GM21528 (cell line): ENCODE data around the gene CD2AP.
"Not testable (repeated sequence)": the region's sequence is repeated elsewhere in the genome, so short reads cannot be mapped to it uniquely, and the experiment has no call there.

Experiments used
- ATAC-seq: cut with Tn5 transposase; IDR thresholded peaks from one replicate; pipeline ENCODE4 v1.9.1; 2021; ENCODE audit warnings: mild to moderate bottlenecking, moderate library complexity; ENCODE audit not compliant: unreplicated experiment, low FRiP score

CD2AP gene

GRCh38 chr6:47551670-47552069, 74.1 kb downstream of the CD2AP start:
- ATAC-seq = no peak

GRCh38 chr6:47552319-47552718, 74.7 kb downstream of the CD2AP start:
- ATAC-seq = no peak

GRCh38 chr6:47553243-47553642, 75.7 kb downstream of the CD2AP start:
- not testable (repeated sequence) for ATAC-seq

GRCh38 chr6:47556459-47556858, 78.9 kb downstream of the CD2AP start:
- ATAC-seq = not testable (repeated sequence)

GRCh38 chr6:47563162-47563561, 85.6 kb downstream of the CD2AP start:
- no peak for ATAC-seq

- ATAC-seq = not testable (repeated sequence)
Measured at GRCh38 chr6:47566602-47567001, 89.0 kb downstream of the CD2AP start.

- ATAC-seq = no peak
Measured at GRCh38 chr6:47567586-47567985, 90.0 kb downstream of the CD2AP start.

- ATAC-seq = no peak
Measured at GRCh38 chr6:47571488-47571887, 93.9 kb downstream of the CD2AP start.

- ATAC-seq = no peak
Measured at GRCh38 chr6:47573109-47573508, 95.5 kb downstream of the CD2AP start.

- no peak for ATAC-seq
Measured at GRCh38 chr6:47574789-47575188, 97.2 kb downstream of the CD2AP start.

GRCh38 chr6:47579040-47579439, 101.5 kb downstream of the CD2AP start:
- no peak for ATAC-seq

GRCh38 chr6:47581591-47581990, 104.0 kb downstream of the CD2AP start:
- peak; percentile 87 for ATAC-seq

GRCh38 chr6:47587493-47587892, 109.9 kb downstream of the CD2AP start:
- ATAC-seq = no peak

GRCh38 chr6:47592131-47592840, 114.7 kb downstream of the CD2AP start:
- ATAC-seq = no peak

GRCh38 chr6:47593979-47594378, 116.4 kb downstream of the CD2AP start:
- no peak for ATAC-seq

- no peak for ATAC-seq
Measured at GRCh38 chr6:47595785-47596184, 118.2 kb downstream of the CD2AP start.

- no peak for ATAC-seq
Measured at GRCh38 chr6:47598367-47598766, 120.8 kb downstream of the CD2AP start.

GRCh38 chr6:47599512-47599911, 121.9 kb downstream of the CD2AP start:
- no peak for ATAC-seq

- ATAC-seq = no peak
Measured at GRCh38 chr6:47603227-47603626, 125.6 kb downstream of the CD2AP start.

GRCh38 chr6:47603995-47604394, 126.4 kb downstream of the CD2AP start:
- no peak for ATAC-seq

- ATAC-seq = no peak
Measured at GRCh38 chr6:47621838-47622449, 144.4 kb downstream of the CD2AP start.

GRCh38 chr6:47626782-47627181, 149.2 kb downstream of the CD2AP start:
- ATAC-seq = no peak
